MCF 10A (cell line): Measurements from ENCODE around the gene TCAIM. TPM values are rescaled to one million over a fixed set of nuclear protein-coding genes. Genes with fewer than 3 reads are reported as not detected.
A peak's percentile ranks its signal among the peaks of the same experiment; 100 is the strongest.

ENCODE experiments used
- BruUV-seq: library from RNA; stranded (reverse); fragments of 400-500 nt; replicated peaks from 2 replicates; lab custom pipeline; 2021; lab: Mats Ljungman, UMichigan
- CTCF ChIA-PET: fragments of 300-600 bp; sonication (Branson Sonifier 250); formaldehyde crosslinking; extraction: SDS; loops from one replicate; lab custom pipeline; 2021; ENCODE audit warnings: antibody characterized with exemption, inconsistent platforms; lab: Yijun Ruan, JAX
- POLR2A ChIA-PET: fragments of 300-600, 350-650 bp; sonication (Branson Sonifier 250); formaldehyde crosslinking; extraction: SDS; loops from one replicate; lab custom pipeline; 2020; ENCODE audit warnings: antibody characterized with exemption, inconsistent platforms; lab: Yijun Ruan, JAX
- DNase-seq: peaks from one replicate; pipeline ENCODE4 v3.0.0-alpha.2; 2018; ENCODE audit not compliant: unreplicated experiment
- H3K27ac Mint-ChIP-seq: one replicate; pipeline ENCODE4 v1.8.0; 2022; ENCODE audit warnings: mild to moderate bottlenecking, low read depth, mixed read lengths; ENCODE audit not compliant: unreplicated experiment
- H3K27me3 Mint-ChIP-seq: one replicate; pipeline ENCODE4 v1.8.0; 2022; ENCODE audit warnings: mixed read lengths; ENCODE audit not compliant: insufficient read depth, unreplicated experiment
- H3K36me3 Mint-ChIP-seq: one replicate; pipeline ENCODE4 v1.8.0; 2022; ENCODE audit warnings: mild to moderate bottlenecking, moderate library complexity, mixed read lengths; ENCODE audit not compliant: insufficient read depth, unreplicated experiment
- H3K4me1 Mint-ChIP-seq: one replicate; pipeline ENCODE4 v1.8.0; 2022; ENCODE audit warnings: mixed read lengths; ENCODE audit not compliant: insufficient read depth, unreplicated experiment
- H3K4me3 Mint-ChIP-seq: one replicate; pipeline ENCODE4 v1.8.0; 2022; ENCODE audit warnings: mild to moderate bottlenecking, moderate library complexity, mixed read lengths; ENCODE audit not compliant: unreplicated experiment
- H3K9me3 Mint-ChIP-seq: one replicate; pipeline ENCODE4 v1.8.0; 2022; ENCODE audit warnings: mixed read lengths; ENCODE audit not compliant: unreplicated experiment
- CTCF ChIP-seq: fragments of 200-600 bp; IDR thresholded peaks from one replicate; pipeline ENCODE4 v1.8.0; 2022; ENCODE audit warnings: antibody characterized with exemption, mild to moderate bottlenecking; ENCODE audit not compliant: unreplicated experiment
- intact Hi-C: fragments of 100-400 bp; cut with micrococcal nuclease; formaldehyde crosslinking; loops from 2 replicates; pipeline ENCODE4 v1.14.1; 2022
- total RNA-seq: library from RNA; stranded (reverse); gene quantifications from 2 replicates; pipeline ENCODE4 v1.2.3, GENCODE V29; 2022

The TCAIM gene
- total RNA-seq, 1 experiment from 2014 or later: 26.6 TPM

- H3K36me3 Mint-ChIP-seq: no peaks in the 10 kb centered on the region
- ChIA-PET POLR2A (interaction anchor here (0.7 kb wide), 1 partner anchor 211 kb away, joined by 3 read pairs; no protein-coding TSS in a partner anchor), CTCF (interaction anchor here (0.7 kb wide), 1 partner anchor 595 kb away, joined by 3 read pairs; no protein-coding TSS in a partner anchor)
- no peak for TF ChIP-seq CTCF
- peaks cover 9% of the 10 kb centered on the region for H3K4me1 Mint-ChIP-seq
- no peak overlapping the region for H3K4me3 Mint-ChIP-seq
- intact Hi-C loops: no loop called here
- peak overlapping the region; percentile 1 for H3K27ac Mint-ChIP-seq
- no TSS peak for BruUV-seq
- no peaks in the 10 kb centered on the region for H3K27me3 Mint-ChIP-seq
- no peak for DNase-seq
- H3K9me3 Mint-ChIP-seq: no peaks in the 10 kb centered on the region
Observed at GRCh38 chr3:44348993-44349392, 10.4 kb downstream of the TCAIM start.

- BruUV-seq: no TSS peak
Observed at GRCh38 chr3:44353355-44353924, 14.9 kb downstream of the TCAIM start.

GRCh38 chr3:44355362-44356033, 16.9 kb downstream of the TCAIM start:
- Mint-ChIP-seq H3K27ac (no peak overlapping the region), H3K9me3 (no peaks in the 10 kb centered on the region), H3K4me3 (no peak overlapping the region), H3K4me1 (peaks cover 10% of the 10 kb centered on the region), H3K36me3 (peaks cover 4% of the 10 kb centered on the region), H3K27me3 (no peaks in the 10 kb centered on the region)
- peak; percentile 75 for DNase-seq
- intact Hi-C loops: no loop called here
- BruUV-seq: no TSS peak
- ChIA-PET CTCF (no interaction called here), POLR2A (interaction anchor here (0.6 to 3.6 kb wide), 5 partner anchors 12 to 1214 kb away, joined by 3 to 39 read pairs (median 3); partner anchors contain the start of gene TCAIM)
- TF ChIP-seq CTCF: no peak

More at GRCh38 chr3:44353355-44353924, 14.9 kb downstream of the TCAIM start:
- H3K36me3 Mint-ChIP-seq: no peaks in the 10 kb centered on the region
- POLR2A ChIA-PET: interaction anchor here (3.6 kb wide), 1 partner anchor 14 kb away, joined by 39 read pairs; the partner anchor contains the start of gene TCAIM
- H3K9me3 Mint-ChIP-seq: no peaks in the 10 kb centered on the region
- peaks cover 18% of the 10 kb centered on the region for H3K4me1 Mint-ChIP-seq
- CTCF ChIA-PET: no interaction called here
- H3K27ac Mint-ChIP-seq: no peak overlapping the region
- TF ChIP-seq CTCF: no peak
- intact Hi-C loops: no loop called here
- H3K4me3 Mint-ChIP-seq: no peak overlapping the region
- no peaks in the 10 kb centered on the region for H3K27me3 Mint-ChIP-seq
- no peak for DNase-seq

GRCh38 chr3:44359146-44359751, 20.7 kb downstream of the TCAIM start:
- no peak for TF ChIP-seq CTCF
- BruUV-seq: no TSS peak
- no peaks in the 10 kb centered on the region for H3K9me3 Mint-ChIP-seq
- CTCF ChIA-PET: interaction anchor here (0.6 to 1.3 kb wide), 3 partner anchors 17 to 35 kb away, joined by 3 to 5 read pairs (median 3); no protein-coding TSS in a partner anchor
- intact Hi-C loops: no loop called here
- POLR2A ChIA-PET: interaction anchor here (1.2 to 1.3 kb wide), 2 partner anchors 20 to 21 kb away, joined by 3 read pairs; no protein-coding TSS in a partner anchor
- DNase-seq: peak; percentile 9
- H3K4me1 Mint-ChIP-seq: peaks cover 10% of the 10 kb centered on the region
- no peaks in the 10 kb centered on the region for H3K27me3 Mint-ChIP-seq
- no peak overlapping the region for H3K27ac Mint-ChIP-seq
- peaks cover 12% of the 10 kb centered on the region for H3K36me3 Mint-ChIP-seq
- no peak overlapping the region for H3K4me3 Mint-ChIP-seq
